Coronary artery (tissue), 2 donors: Measurements from ENCODE around the gene HHIP.
A peak's percentile ranks its signal among the peaks of the same experiment; 100 is the strongest.

ENCODE experiments used
- DNase-seq: peaks from one replicate; pipeline ENCODE4 v3.0.0-alpha.2; 2017; ENCODE audit warnings: low spot score
- H3K27ac ChIP-seq, 2 donors: fragments of 200-600 bp; sonication (generic); one replicate each; pipeline ENCODE4 v1.5.1; 2016 to 2019
- H3K4me3 ChIP-seq: fragments of 200-600 bp; sonication (generic); 2 replicates; pipeline ENCODE4 v1.5.1; 2016; ENCODE audit warnings: mild to moderate bottlenecking, moderate library complexity
- CTCF ChIP-seq: fragments of 200-600 bp; sonication (generic); IDR thresholded peaks from one replicate; pipeline ENCODE4 v1.5.1; 2019; ENCODE audit warnings: antibody characterized with exemption

The HHIP gene

GRCh38 chr4:144627663-144628076 is 18.3 kb upstream of the HHIP start:
- no peak for DNase-seq
- no peak for TF ChIP-seq CTCF
- Histone ChIP-seq H3K27ac (no peak overlapping the region), H3K4me3 (no peak overlapping the region)

- Histone ChIP-seq H3K4me3 (no peak overlapping the region), H3K27ac (no peak overlapping the region)
- TF ChIP-seq CTCF: no peak
- no peak for DNase-seq
These were observed 12.7 kb upstream of the HHIP start for GRCh38 chr4:144633215-144633614.

- no peak for TF ChIP-seq CTCF
- no peak overlapping the region for H3K27ac ChIP-seq
- DNase-seq: no peak
- H3K4me3 ChIP-seq: no peak overlapping the region
These were observed 10.8 kb upstream of the HHIP start for GRCh38 chr4:144634978-144635747.

GRCh38 chr4:144644368-144645101 is 1.4 kb upstream of the HHIP start:
- H3K4me3 ChIP-seq: no peak overlapping the region
- TF ChIP-seq CTCF: no peak
- DNase-seq: no peak
- no peak overlapping the region for H3K27ac ChIP-seq

GRCh38 chr4:144645102-144645630 is 790 bp upstream of the HHIP start:
- DNase-seq: no peak
- peak overlapping the region; percentile 76 for H3K4me3 ChIP-seq
- TF ChIP-seq CTCF: no peak
- peak overlapping the region in 1 of 2 donors; percentile 52 for H3K27ac ChIP-seq

GRCh38 chr4:144646523-144647094 is 653 bp downstream of the HHIP start:
- H3K27ac ChIP-seq: no peak overlapping the region
- no peak for DNase-seq
- peak overlapping the region; percentile 76 for H3K4me3 ChIP-seq
- no peak for TF ChIP-seq CTCF
